ENCODE data around the gene VWA5A.

GRCh38 chr11:124179310-124179709 is 64.1 kb downstream of the VWA5A start:
- no peak for TF ChIP-seq CTCF (IDR thresholded peaks at IDR 0.05)
- no peak for TF ChIP-seq YY1 (IDR thresholded peaks at IDR 0.05; ENCODE audit: low read depth)

All from SK-N-SH (cell line).